Aorta (tissue), 5 donors: ENCODE data around the gene POLA1. TPM values are rescaled to one million over a fixed set of nuclear protein-coding genes. Genes with fewer than 3 reads are reported as not detected.

Experiments
- ATAC-seq: fragments of 200-7000 bp; cut with Tn5 transposase; one replicate; pipeline ENCODE4 v1.9.1; 2022; ENCODE audit warnings: moderate library complexity; ENCODE audit not compliant: low FRiP score
- DNase-seq, 2 donors: peaks; one replicate each; pipeline ENCODE4 v3.0.0-alpha.2; 2020
- H3K27ac ChIP-seq, 2 donors: one replicate each; pipeline ENCODE4 v1.5.1; 2013; ENCODE audit warnings: low read length in 2 of 2, mild to moderate bottlenecking in 2 of 2, moderate library complexity in 2 of 2, control low read depth in 1 of 2, inconsistent platforms in 1 of 2, low read depth in 1 of 2
- H3K27me3 ChIP-seq, 2 donors: one replicate each; pipeline ENCODE4 v1.6.1; 2013; ENCODE audit warnings: control low read depth in 1 of 2, low read length in 1 of 2, mild to moderate bottlenecking in 1 of 2, moderate library complexity in 1 of 2; ENCODE audit not compliant: insufficient read depth in 2 of 2, control insufficient read depth in 1 of 2
- H3K36me3 ChIP-seq, 2 donors: one replicate each; pipeline ENCODE4 v1.6.1; 2013; ENCODE audit warnings: control low read depth in 1 of 2, low read length in 1 of 2, mild to moderate bottlenecking in 1 of 2; ENCODE audit not compliant: insufficient read depth in 2 of 2, control insufficient read depth in 1 of 2
- H3K4me1 ChIP-seq, 2 donors: one replicate each; pipeline ENCODE4 v1.6.1; 2013; ENCODE audit warnings: low read length in 2 of 2, control low read depth in 1 of 2, mild to moderate bottlenecking in 1 of 2, moderate library complexity in 1 of 2; ENCODE audit not compliant: insufficient read depth in 2 of 2, control insufficient read depth in 1 of 2
- H3K4me3 ChIP-seq, 2 donors: one replicate each; pipeline ENCODE4 v1.5.1; 2013; ENCODE audit warnings: low read length in 2 of 2, control low read depth in 1 of 2, mild to moderate bottlenecking in 1 of 2
- H3K9me3 ChIP-seq: one replicate; pipeline ENCODE4 v1.6.1; 2013; ENCODE audit warnings: mild to moderate bottlenecking, low read length; ENCODE audit not compliant: control insufficient read depth
- WGBS, 2 donors: extraction: QIAGEN DNeasy Blood & Tissue Kit; methylation state at CpG; one replicate each; pipeline ENCODE4 v1.1.7; 2013; 5-methylcytosine and 5-hydroxymethylcytosine counted together
- intact Hi-C, 2 donors: fragments of 100-400 bp; cut with DNase I; formaldehyde crosslinking; loops; one replicate each; pipeline versions ENCODE4 v1.14.2 to v1.15.0; 2022
- polyA plus RNA-seq, 2 donors: library from polyadenylated mRNA; stranded (reverse); fragments of 200-250 nt; gene quantifications; one replicate each; pipeline ENCODE4 v1.2.3, GENCODE V29; 2013
- total RNA-seq, 2 donors: library from RNA; stranded (reverse); fragmentation: NEBNext Ultra II Directional; extraction: Animal tissue kit (Norgen Biotek cat#: 25700); gene quantifications; one replicate each; pipeline ENCODE4 v1.2.1, GENCODE V29; 2021
- donor health status: healthy with polysubstance abuse.
- donor health status: Bipolar disorder and iron deficiency.
- donor health status: DM: no; HTN: no; CAD: no.
- donor health status: DM: no; HTN: no; CAD: no.
- donor health status: DM: yes; HTN: yes; CAD: no.

POLA1 gene
- total and polyA plus RNA-seq, 4 donors, result 1.6 to 15.6 (median 6.7) TPM

DNA sequence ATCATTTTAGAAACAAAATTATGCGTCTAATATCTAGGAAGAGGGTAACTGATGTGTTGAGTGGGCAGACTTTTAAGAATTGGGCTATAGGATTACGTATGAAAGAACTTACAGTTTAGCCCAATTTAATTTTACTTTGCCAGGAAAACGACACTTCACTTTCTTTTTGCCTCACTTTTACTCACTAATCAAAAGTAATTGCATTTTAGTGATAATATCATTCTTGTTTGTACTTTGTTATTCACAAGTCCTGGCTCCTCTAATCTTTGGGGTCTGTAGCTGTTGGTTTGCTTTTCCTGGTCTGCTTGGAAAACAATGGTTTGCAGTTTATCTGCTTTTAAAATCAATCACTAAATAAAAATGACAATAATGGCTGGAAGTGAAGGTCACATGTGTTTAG is 325.0 kb downstream of the POLA1 start:
- peaks cover 0 to 1% of the 10 kb centered on the region in 2 donors for H3K27me3 ChIP-seq

DNA sequence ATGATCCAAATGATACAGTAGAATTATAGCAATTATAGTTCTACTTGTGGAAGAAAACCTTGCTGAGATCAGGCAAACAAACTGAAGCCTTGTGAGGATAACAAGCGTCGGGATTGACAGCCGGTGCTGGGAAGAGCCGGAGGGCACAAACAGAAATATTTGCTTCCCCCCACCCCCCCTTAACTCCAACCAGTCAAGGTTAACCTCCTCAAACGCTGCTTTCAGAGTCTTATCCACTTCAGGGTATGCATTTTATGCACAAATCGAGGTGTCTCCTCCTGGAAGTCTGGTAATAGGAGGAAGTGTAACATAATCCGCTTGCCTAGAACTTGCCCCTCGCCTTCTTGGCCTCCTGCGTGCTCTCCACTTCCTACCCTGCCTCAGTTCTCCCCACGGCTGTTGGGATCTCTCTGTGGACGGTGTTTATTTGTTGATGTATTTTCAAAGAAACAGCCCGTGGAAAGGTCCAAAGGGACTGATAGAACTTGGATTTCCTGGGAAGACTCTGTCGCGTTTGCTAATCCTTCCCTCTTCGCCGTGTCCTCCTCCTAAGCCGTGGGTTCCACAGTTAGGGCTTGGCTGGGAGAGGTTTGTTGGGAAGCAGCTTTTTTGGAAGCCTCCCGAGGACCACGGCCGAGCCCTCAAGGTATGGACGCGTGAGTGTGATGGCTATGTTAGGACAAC is 326.1 kb downstream of the POLA1 start:
- 12 to 29% methylated on average over 22 of the region's 22 CpGs for WGBS, 2 donors
- Histone ChIP-seq H3K9me3 (no peaks in the 10 kb centered on the region), H3K27me3 (peaks cover 0 to 1% of the 10 kb centered on the region in 2 donors), H3K4me3 (no peak overlapping the region), H3K36me3 (no peaks in the 10 kb centered on the region), H3K4me1 (no peaks in the 10 kb centered on the region), H3K27ac (no peak overlapping the region)
- no peak for ATAC-seq
- no peak for DNase-seq
- intact Hi-C loops, result no loop called here

More for the DNA sequence above, 325.0 kb downstream of the POLA1 start:
- no peak for DNase-seq
- ATAC-seq, result no peak
- intact Hi-C loops, result no loop called here
- no peak overlapping the region for H3K4me3 ChIP-seq
- no peaks in the 10 kb centered on the region for H3K36me3 ChIP-seq
- H3K9me3 ChIP-seq, result no peaks in the 10 kb centered on the region
- no peaks in the 10 kb centered on the region for H3K4me1 ChIP-seq
- no peak overlapping the region for H3K27ac ChIP-seq
- WGBS, 2 donors, result 31 to 49% methylated on average over 3 of the region's 3 CpGs

DNA sequence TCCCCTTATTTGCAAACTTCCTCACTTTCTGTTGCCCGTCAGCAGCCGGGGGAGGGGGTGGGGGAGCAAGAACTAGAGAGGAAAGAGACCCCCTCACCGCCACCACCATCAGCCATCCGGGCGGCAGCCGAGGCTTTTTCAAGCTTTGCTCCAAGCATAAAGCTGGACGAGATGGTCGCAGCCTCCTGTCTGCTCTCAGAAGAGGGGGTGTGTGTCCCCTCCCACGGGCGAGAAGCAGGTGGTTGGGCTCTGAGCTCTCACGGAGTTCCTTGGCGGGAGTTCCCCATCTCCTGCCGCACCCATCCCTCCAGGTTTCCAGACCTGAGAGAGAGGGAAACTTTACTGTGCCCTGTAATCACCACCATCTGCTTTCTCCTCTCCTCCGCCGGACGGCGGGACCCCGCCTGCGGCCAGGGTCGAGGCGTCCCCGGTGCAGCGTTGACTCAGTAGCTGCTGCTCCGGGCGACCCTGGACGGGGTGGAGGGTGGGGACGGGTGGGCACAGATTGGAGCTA is 326.7 kb downstream of the POLA1 start:
- WGBS, 2 donors, result 4 to 22% methylated on average over 26 to 27 of the region's 27 CpGs
- Histone ChIP-seq H3K4me1 (no peaks in the 10 kb centered on the region), H3K36me3 (no peaks in the 10 kb centered on the region), H3K27me3 (peaks cover 0 to 1% of the 10 kb centered on the region in 2 donors), H3K4me3 (no peak overlapping the region), H3K9me3 (no peaks in the 10 kb centered on the region), H3K27ac (no peak overlapping the region)
- intact Hi-C loops, result no loop called here
- ATAC-seq (peak; percentile 12), DNase-seq (no peak)

DNA sequence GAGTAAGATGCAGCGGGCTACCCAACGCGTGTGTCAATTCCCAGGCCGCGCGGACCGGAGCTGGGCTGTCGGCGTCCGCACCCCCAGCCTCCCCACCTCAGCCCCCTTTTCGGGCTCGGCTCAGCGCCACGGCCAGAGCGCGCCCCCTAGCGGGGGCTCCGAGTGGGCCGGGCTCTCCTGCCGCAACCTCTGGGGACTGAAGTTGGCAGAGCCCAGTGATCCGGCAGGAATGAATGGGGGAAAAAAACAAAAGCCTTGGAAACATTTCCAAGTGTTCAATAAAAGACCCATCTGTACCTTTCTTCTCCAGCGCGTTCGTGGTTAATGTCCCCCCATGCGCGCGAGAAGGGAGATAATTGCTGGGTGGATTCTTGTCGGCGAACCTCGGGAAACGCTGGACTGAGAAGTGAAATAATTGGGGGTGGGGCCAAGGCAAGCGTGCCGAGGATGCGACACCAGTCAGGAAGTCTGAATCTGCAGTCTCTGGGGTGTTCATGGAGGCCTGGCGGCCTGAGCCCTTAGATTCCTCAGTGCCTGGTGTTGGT is 327.3 kb downstream of the POLA1 start:
- intact Hi-C loops, result no loop called here
- H3K36me3 ChIP-seq, result no peaks in the 10 kb centered on the region
- H3K4me1 ChIP-seq, result no peaks in the 10 kb centered on the region
- no peaks in the 10 kb centered on the region for H3K9me3 ChIP-seq
- ATAC-seq (no peak), DNase-seq (no peak)
- H3K4me3 ChIP-seq, result no peak overlapping the region
- 4 to 12% methylated on average over 33 to 35 of the region's 35 CpGs for WGBS, 2 donors
- no peak overlapping the region for H3K27ac ChIP-seq
- H3K27me3 ChIP-seq, result peaks cover 0 to 1% of the 10 kb centered on the region in 2 donors

DNA sequence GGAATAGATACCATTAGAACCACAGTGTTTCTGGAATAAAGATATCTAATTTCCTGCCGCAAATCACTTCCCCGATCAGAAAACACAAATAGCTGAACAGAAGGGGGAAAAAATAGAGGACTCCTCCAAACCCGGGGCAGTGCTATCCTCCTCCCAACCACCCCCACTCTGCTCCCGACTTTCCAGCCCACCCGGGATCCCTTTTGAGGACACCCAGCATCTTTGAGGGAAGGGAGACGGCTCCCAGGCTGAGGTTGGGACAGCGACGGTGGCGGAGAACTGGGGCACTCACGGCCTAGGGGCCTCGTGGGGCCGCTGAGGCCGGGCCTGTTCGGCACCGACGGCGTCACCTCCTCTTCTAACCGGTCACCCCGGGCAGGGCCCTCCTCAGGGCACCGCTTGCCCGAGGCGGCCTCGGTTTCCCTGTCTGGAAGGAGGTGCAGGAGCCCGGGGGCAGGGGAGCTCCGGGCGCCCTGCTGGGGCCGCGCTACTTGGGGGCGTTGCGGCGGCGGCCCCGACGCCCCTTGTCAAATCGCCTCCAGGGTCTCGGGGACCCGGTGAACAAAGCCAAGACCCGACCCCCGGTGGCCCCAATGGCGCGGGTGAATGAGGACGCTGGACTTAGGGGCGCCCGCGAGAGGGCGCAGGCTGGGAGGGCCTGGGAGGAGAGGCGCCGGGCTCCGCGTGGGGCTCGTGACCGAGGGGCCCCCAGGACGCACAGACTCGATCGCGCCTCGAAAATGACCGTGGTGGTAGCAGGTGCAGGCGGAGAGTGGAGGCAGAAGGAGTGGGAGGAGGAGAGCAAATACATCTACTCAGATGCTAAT is 329.0 kb downstream of the POLA1 start:
- no peak for DNase-seq
- 8 to 25% methylated on average over 53 to 59 of the region's 59 CpGs for WGBS, 2 donors
- no peaks in the 10 kb centered on the region for H3K9me3 ChIP-seq
- H3K36me3 ChIP-seq, result no peaks in the 10 kb centered on the region
- no peaks in the 10 kb centered on the region for H3K4me1 ChIP-seq
- no peak overlapping the region for H3K4me3 ChIP-seq
- no peak overlapping the region for H3K27ac ChIP-seq
- H3K27me3 ChIP-seq, result no peaks in the 10 kb centered on the region
- intact Hi-C loops, result no loop called here
- ATAC-seq, result peak; percentile 41

DNA sequence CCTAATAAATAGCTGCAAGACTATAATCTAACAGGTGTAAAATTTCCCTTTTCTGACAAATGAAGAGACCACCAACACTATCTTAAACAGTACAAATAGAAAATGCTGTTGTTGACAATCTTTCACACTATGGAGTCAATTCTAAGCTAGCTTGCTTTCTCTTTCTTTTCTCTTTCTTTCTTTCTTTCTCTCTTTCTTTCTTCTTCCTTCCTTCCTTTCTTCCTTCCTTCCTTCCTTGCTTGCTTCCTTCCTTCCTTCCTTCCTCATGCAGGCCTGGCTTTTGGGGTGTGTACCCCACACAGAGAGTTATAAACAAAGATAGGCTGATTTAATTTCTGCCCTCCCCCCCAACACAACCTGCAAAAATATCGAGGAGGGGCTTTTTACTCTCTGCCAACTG is 330.2 kb downstream of the POLA1 start:
- Histone ChIP-seq H3K4me3 (no peak overlapping the region), H3K36me3 (no peaks in the 10 kb centered on the region), H3K27me3 (no peaks in the 10 kb centered on the region), H3K4me1 (no peaks in the 10 kb centered on the region), H3K27ac (no peak overlapping the region), H3K9me3 (no peaks in the 10 kb centered on the region)
- ATAC-seq (no peak), DNase-seq (no peak)
- intact Hi-C loops, result no loop called here
- 38 to 43% methylated on average over 1 of the region's 1 CpG for WGBS, 2 donors

DNA sequence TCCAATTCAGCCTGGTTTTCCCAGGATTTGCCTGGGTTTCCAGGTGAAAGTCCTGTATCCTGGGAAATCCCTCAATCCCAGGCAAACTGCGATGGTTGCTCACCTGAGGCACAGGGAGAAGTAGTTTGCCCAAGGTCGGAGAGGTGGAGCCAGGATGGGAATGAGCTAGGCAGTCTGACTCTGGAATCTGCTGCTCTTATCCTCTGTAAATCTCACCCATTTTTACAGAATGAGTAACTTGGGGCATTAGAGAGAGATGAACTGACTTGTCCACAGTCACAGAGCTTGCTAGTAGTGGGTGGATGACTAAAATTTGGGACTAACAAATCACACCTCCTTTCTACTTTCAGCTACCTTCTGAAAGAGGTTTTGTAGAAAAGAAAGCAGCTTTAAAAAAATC is 331.9 kb downstream of the POLA1 start:
- ATAC-seq (no peak), DNase-seq (no peak)
- H3K4me1 ChIP-seq, result no peaks in the 10 kb centered on the region
- intact Hi-C loops, result no loop called here
- no peak overlapping the region for H3K27ac ChIP-seq
- no peaks in the 10 kb centered on the region for H3K9me3 ChIP-seq
- WGBS, 2 donors, result 76 to 79% methylated on average over 2 of the region's 2 CpGs
- H3K4me3 ChIP-seq, result no peak overlapping the region
- H3K27me3 ChIP-seq, result no peaks in the 10 kb centered on the region
- H3K36me3 ChIP-seq, result no peaks in the 10 kb centered on the region

DNA sequence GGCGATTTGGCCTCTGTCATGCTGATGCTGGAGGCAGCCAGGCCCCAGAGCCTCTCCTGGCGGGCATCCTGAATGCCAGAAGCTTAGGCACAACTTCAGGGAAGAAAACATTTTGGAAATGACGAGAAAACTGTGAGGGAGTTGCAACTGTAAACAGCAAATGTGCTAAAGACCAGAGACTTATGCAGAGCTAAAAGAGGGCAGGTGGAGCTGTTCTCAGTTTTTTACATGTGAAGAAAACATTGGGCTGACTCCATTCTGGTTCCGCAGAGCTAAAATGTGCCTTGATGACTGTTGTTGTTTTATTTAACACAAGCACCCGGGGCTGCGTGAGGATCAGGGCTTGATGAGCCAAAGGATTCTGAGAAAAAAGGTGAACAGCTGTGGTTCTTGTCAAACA is 332.9 kb downstream of the POLA1 start:
- ATAC-seq (no peak), DNase-seq (no peak)
- Histone ChIP-seq H3K36me3 (no peaks in the 10 kb centered on the region), H3K9me3 (no peaks in the 10 kb centered on the region), H3K27ac (no peak overlapping the region), H3K27me3 (no peaks in the 10 kb centered on the region), H3K4me3 (no peak overlapping the region), H3K4me1 (no peaks in the 10 kb centered on the region)
- 41 to 51% methylated on average over 6 of the region's 6 CpGs for WGBS, 2 donors
- intact Hi-C loops, result no loop called here
